ENCODE data around the gene LYPD6B.

LYPD6B gene

DNA sequence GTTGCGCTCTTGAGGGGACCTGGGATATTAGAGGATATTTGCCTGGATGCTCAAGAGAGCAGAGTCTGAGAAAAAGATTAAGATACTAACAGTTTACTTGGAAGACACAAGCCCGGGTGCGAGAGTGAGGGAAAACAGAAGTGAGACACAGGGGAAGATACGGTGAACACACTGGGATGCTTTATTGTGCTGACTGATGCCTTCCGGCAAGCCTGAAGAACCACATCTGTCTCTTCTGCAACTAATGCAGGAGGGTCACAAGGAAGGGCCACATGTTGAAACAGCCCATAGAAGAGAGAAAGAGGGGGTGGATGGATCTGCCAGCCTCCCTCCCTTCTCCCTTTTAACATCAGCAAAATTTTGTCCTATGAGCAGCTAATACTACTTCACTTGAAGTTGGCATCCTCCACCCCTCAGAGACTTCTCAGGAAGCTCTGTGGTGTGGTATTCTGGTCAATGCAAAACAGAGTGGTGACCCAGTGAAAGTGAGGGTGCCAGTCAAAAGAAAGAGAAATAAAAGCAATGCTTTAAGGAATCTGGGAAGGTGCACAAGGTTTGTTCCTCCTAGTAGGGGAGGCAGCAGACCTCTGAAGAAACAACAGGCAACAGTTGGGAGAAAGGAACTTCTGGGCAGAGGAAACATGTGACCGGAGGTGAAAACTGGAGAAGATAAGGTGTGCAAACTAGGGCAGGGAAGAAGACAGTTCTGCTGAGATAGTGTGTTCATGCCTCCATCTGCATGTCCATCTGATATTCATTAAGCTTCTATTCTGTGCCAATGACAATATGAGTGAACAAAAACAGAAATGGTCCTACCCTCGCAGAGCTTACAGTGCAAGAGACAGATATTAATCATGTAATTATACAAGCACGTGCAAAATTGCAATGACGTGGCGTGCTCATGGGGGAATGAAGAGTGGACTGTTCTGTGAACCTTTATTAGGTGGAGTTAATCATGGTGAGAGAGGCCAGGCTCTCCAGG, 107.1 kb downstream of the LYPD6B start:
- H2AFZ ChIP-seq (ENCODE audit: low read depth, low read length, severe bottlenecking), result no peak overlapping the region
- H3K36me3 ChIP-seq (ENCODE audit: low read length), result 0 out of 2 replicates have a peak, but pooled peaks cover 2% of the 10 kb centered on the region
- no peak overlapping the region for H3K9ac ChIP-seq (ENCODE audit: low read length)
- no peaks in the 10 kb centered on the region for H3F3A ChIP-seq (ENCODE audit: insufficient read depth)
- H3K79me2 ChIP-seq (ENCODE audit: insufficient read depth, low read length), result 0 out of 2 replicates have a peak, but pooled peaks cover 3% of the 10 kb centered on the region
- no peaks in the 10 kb centered on the region for H3K9me2 ChIP-seq (replicated peaks; ENCODE audit: insufficient read depth, low read length)
- TF ChIP-seq, protein P1, sequence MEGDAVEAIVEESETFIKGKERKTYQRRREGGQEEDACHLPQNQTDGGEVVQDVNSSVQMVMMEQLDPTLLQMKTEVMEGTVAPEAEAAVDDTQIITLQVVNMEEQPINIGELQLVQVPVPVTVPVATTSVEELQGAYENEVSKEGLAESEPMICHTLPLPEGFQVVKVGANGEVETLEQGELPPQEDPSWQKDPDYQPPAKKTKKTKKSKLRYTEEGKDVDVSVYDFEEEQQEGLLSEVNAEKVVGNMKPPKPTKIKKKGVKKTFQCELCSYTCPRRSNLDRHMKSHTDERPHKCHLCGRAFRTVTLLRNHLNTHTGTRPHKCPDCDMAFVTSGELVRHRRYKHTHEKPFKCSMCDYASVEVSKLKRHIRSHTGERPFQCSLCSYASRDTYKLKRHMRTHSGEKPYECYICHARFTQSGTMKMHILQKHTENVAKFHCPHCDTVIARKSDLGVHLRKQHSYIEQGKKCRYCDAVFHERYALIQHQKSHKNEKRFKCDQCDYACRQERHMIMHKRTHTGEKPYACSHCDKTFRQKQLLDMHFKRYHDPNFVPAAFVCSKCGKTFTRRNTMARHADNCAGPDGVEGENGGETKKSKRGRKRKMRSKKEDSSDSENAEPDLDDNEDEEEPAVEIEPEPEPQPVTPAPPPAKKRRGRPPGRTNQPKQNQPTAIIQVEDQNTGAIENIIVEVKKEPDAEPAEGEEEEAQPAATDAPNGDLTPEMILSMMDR (IDR thresholded peaks at IDR 0.05; ENCODE audit: insufficient read depth, low read length, poor library complexity, severe bottlenecking), result no peak
- no peak for TF ChIP-seq EZH2phosphoT487 (conservative IDR thresholded peaks at IDR 0.05; ENCODE audit: low read length)
- H3K4me3 ChIP-seq (ENCODE audit: insufficient read depth, low read length, poor library complexity, severe bottlenecking), result no peak overlapping the region
- no peak overlapping the region for H3K27ac ChIP-seq (ENCODE audit: low read depth, low read length)
- no peak overlapping the region for H3K4me2 ChIP-seq (ENCODE audit: low read depth, low read length, poor library complexity, severe bottlenecking)
- H3K9me3 ChIP-seq (ENCODE audit: insufficient read depth, low read length), result no peaks in the 10 kb centered on the region
- no peaks in the 10 kb centered on the region for H4K20me1 ChIP-seq (ENCODE audit: low read depth, low read length)
- H3K27me3 ChIP-seq (ENCODE audit: low read length), result no peaks in the 10 kb centered on the region

DNA sequence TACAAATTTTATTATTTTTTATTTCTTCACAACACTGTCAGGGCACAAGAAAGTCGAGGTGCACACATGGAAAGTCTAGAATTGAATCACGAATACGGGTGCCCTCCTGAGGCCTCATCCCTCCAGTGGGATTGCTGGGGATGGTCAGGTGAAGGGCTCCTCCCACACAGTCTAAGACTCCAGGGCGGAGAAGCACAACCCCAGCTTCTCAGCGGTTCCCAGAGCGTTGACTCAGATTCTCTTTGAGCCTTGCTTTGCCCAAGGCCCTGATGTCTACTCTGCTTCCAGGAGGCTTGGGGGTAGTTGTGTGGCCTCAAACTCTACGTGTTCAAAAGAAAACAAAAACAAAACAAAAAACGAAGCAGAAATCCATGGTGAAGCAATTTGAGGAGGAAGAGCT, 108.4 kb downstream of the LYPD6B start:
- H3K79me2 ChIP-seq (ENCODE audit: insufficient read depth, low read length), result no peaks in the 10 kb centered on the region; the same call in 1 of the 2 replicates
- no peaks in the 10 kb centered on the region for H3K27me3 ChIP-seq (ENCODE audit: low read length)
- H3F3A ChIP-seq (ENCODE audit: insufficient read depth), result no peaks in the 10 kb centered on the region
- no peak overlapping the region for H3K9ac ChIP-seq (ENCODE audit: low read length)
- TF ChIP-seq, protein P1 (IDR thresholded peaks at IDR 0.05; ENCODE audit: insufficient read depth, low read length, poor library complexity, severe bottlenecking), result no peak
- TF ChIP-seq EZH2phosphoT487 (conservative IDR thresholded peaks at IDR 0.05; ENCODE audit: low read length), result no peak
- H3K36me3 ChIP-seq (ENCODE audit: low read length), result 0 out of 2 replicates have a peak, but pooled peaks cover 2% of the 10 kb centered on the region
- H3K27ac ChIP-seq (ENCODE audit: low read depth, low read length), result no peak overlapping the region
- no peaks in the 10 kb centered on the region for H3K9me2 ChIP-seq (replicated peaks; ENCODE audit: insufficient read depth, low read length)
- no peaks in the 10 kb centered on the region for H4K20me1 ChIP-seq (ENCODE audit: low read depth, low read length)
- no peak overlapping the region for H3K4me2 ChIP-seq (ENCODE audit: low read depth, low read length, poor library complexity, severe bottlenecking)
- H2AFZ ChIP-seq (ENCODE audit: low read depth, low read length, severe bottlenecking), result no peak overlapping the region
- H3K9me3 ChIP-seq (ENCODE audit: insufficient read depth, low read length), result no peaks in the 10 kb centered on the region
- H3K4me3 ChIP-seq (ENCODE audit: insufficient read depth, low read length, poor library complexity, severe bottlenecking), result no peak overlapping the region

DNA sequence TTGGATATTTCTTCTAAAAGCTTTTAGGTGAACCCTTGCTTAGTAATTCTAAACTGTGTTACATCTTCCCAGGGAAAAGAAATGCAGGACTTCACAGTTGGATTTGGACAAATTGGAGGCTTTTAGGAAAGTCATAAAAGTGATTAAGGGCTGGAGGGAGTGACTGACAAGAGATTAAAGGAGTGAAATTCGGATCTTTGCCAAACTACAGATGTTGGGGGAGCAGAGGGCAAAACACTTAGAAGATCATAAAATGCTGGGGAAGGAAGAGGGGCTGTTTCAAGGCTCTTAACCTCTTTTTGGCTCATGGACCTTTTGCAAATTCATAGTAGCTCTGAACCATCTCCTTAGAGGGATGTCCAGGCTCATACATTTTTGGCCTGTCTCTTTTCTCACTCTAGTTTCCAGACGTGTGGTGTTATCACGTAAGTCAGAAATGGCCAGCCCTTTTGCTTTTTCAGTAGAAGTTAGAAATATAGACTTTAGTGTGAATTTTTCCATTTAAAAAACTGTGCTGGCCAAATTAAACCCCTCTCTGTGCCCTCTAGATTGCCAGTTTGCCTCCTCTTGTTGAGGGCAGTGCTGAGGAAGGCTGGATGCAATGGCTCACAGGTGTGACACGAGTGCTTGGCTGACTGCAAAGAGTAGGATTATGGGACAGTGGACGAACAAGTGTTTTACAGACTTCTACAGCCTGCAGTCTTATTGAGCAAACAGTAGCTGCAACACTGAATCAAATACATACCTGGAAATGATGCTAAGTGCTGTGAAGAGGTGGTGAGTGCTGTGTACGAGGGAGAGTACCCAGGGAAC, 109.9 kb downstream of the LYPD6B start:
- Histone ChIP-seq H3K9me3 (ENCODE audit: insufficient read depth, low read length) (no peaks in the 10 kb centered on the region), H3K4me2 (ENCODE audit: low read depth, low read length, poor library complexity, severe bottlenecking) (no peak overlapping the region), H3K4me3 (ENCODE audit: insufficient read depth, low read length, poor library complexity, severe bottlenecking) (no peak overlapping the region), H3K9me2 (replicated peaks; ENCODE audit: insufficient read depth, low read length) (no peaks in the 10 kb centered on the region), H3K36me3 (ENCODE audit: low read length) (no peaks in the 10 kb centered on the region), H3K79me2 (ENCODE audit: insufficient read depth, low read length) (no peaks in the 10 kb centered on the region; the same call in 1 of the 2 replicates), H3K27me3 (ENCODE audit: low read length) (no peaks in the 10 kb centered on the region), H2AFZ (ENCODE audit: low read depth, low read length, severe bottlenecking) (no peak overlapping the region), H3K27ac (ENCODE audit: low read depth, low read length) (no peak overlapping the region), H4K20me1 (ENCODE audit: low read depth, low read length) (no peaks in the 10 kb centered on the region), H3K9ac (ENCODE audit: low read length) (no peak overlapping the region), H3F3A (ENCODE audit: insufficient read depth) (no peaks in the 10 kb centered on the region)
- TF ChIP-seq EZH2phosphoT487 (conservative IDR thresholded peaks at IDR 0.05; ENCODE audit: low read length), result no peak
- TF ChIP-seq, protein P1 (IDR thresholded peaks at IDR 0.05; ENCODE audit: insufficient read depth, low read length, poor library complexity, severe bottlenecking), result no peak
